Measurements from ENCODE around the gene DNAI4. TPM values are rescaled to one million over a fixed set of nuclear protein-coding genes. Genes with fewer than 3 reads are reported as not detected.
"Not testable (repeated sequence)": the region's sequence is repeated elsewhere in the genome, so short reads cannot be mapped to it uniquely, and the experiment has no call there.

The DNAI4 gene, protein sequence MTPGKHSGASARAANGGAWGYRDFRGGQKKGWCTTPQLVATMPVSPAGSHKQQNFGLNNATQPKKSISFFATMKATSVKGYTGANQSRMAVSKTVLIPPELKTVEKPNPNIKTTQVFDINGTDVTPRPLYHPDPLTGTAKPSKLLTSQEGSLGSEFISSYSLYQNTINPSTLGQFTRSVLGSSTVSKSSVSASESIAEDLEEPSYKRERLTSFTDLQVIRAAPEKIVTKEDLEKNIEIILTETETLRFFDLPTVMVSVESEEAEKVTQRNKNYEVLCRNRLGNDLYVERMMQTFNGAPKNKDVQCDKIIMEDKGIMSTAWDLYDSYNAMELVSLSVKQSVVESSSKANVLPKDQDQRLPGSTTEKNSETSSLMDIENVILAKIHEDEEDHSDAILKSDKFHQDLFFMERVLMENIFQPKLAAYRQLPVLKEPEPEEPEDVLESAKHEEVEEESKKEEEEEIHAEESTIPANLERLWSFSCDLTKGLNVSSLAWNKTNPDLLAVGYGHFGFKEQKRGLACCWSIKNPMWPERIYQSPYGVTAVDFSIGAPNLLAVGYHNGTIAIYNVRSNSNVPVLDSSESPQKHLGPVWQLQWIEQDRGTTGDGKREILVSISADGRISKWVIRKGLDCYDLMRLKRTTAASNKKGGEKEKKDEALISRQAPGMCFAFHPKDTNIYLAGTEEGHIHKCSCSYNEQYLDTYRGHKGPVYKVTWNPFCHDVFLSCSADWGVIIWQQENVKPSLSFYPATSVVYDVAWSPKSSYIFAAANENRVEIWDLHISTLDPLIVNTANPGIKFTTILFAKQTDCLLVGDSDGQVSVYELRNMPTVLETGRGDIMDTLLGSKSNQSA
- 1.4 TPM for total RNA-seq

DNA sequence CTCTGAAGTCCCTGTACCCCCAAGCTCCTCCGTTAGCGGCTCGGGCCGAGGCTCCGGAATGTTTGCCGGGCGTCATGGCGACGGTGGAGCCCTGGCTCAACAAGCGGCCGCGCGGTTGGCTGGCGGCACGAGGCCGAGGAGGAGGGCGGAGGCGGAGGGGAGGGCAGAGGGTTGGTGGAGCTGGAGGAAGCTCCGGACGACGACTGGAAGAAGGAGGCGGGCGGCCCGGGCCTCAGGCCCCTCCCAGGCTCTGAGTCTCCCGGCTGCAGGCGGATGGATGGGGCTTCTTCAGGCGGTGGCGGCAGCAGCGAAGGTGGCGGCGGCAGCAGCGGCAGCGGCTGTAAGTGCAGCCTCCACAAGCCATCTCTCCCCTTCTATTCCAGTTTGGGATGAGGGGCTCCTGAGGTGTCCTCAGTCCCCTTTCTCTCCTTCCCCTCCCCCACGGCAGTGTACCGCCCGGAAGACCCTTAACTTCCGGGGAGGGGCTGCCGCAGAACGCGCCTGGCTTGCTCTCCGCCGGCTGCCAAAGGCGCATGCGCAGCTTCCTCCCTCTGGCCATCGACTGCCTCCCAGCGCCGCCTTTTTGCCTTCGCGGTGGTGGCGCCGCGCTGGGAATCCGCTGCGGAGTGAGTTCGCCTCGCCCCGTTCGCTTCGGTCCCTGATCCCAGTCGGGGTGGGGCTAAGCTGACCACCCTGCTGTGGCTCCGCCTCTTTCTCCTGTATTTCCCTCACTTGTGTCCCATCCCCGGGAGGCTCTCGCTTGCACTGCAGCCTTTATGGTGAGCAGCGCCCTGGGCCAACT is at the start of gene DNAI4, which contains the start of gene MIER1:
Gene DNAI4, minus strand, starts transcription at position 101 of the 802 bp plus-strand sequence. Its CDS starts 25 bp downstream, at position 76.
Gene MIER1, plus strand, starts transcription at position 235 of the 802 bp plus-strand sequence. Its CDS starts 39 bp downstream, at position 274.
- DNase-seq (ENCODE audit: low spot score): peak; percentile 98
- peak; percentile 93 for ATAC-seq

DNA sequence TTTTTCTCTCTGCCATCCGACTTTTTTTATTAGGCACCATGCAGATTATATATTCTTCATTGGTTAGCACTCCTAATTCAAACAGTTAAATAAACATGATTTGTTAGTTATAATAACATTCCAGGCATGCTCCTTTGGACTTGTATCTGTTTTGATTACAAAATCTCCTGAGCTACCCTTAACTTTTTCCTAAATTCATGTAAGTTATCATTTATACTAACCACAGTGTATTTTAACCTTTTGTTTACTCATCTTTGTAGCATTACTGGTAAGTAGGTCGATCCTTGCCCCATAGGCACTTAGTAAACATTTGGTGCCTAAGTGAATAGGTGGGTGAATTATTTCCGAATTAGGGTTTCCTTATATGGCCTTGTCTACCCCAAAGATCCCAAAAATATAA is 43.9 kb upstream of the DNAI4 start:
- no peak for DNase-seq (ENCODE audit: low spot score)
- no peak for ATAC-seq

DNA sequence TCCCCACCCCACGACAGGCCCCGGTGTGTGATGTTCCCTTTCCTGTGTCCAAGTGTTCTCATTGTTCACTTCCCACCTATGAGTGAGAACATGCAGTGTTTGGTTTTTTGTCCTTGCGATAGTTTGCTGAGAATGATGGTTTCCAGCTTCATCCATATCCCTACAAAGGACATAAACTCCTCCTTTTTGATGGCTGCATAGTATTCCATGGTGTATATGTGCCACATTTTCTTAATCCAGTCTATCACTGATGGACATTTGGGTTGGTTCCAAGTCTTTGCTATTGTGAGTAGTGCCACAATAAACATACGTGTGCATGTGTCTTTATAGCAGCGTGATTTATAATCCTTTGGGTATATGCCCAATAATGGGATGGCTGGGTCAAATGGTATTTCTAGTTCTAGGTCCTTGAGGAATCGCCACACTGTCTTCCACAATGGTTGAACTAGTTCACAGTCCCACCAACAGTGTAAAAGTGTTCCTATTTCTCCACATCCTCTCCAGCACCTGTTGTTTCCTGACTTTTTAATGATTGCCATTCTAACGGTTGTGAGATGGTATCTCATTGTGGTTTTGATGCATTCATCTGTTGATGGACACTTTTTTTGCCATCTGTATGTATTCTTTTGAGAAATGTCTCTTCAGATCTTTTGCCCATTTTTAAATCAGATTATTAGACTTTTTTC is 41.7 kb upstream of the DNAI4 start:
- not testable (repeated sequence) for DNase-seq (ENCODE audit: low spot score); ATAC-seq

DNA sequence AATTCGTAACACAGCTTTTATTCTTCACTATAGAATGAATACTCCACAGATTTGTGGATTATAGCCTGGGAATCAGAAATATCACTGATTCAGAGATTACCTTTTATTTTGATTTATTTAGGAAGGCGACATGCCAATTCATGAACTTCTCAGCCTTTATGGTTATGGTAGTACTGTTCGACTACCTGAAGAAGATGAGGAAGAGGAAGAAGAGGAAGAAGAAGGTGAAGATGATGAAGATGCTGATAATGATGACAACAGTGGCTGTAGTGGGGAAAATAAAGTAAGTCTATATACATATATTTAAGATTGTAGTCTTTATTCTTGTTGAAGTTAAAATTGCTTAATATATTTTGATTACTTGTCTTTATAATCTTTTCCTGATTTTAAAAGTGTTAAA is 33.3 kb upstream of the DNAI4 start:
- ATAC-seq: no peak
- no peak for DNase-seq (ENCODE audit: low spot score)

DNA sequence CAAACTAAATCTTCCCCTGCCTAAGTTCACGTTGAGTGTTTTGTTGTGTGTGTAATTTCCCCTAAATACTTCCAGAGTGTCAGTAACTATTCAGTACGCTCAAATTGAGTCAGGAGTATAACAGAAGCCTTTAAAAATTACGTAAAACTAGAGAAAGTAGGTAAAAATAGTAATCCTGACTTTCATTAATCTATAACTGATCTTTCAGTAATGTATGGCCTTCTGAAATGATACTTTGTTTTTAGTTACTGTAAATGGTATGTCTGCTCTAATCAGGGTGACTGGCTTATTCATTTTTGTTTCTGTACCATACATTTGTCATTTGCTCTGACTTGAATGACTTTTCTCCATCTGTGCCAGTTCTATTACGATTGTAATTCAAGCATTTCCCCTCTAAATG is 29.6 kb upstream of the DNAI4 start:
- no peak for DNase-seq (ENCODE audit: low spot score)
- no peak for ATAC-seq

DNA sequence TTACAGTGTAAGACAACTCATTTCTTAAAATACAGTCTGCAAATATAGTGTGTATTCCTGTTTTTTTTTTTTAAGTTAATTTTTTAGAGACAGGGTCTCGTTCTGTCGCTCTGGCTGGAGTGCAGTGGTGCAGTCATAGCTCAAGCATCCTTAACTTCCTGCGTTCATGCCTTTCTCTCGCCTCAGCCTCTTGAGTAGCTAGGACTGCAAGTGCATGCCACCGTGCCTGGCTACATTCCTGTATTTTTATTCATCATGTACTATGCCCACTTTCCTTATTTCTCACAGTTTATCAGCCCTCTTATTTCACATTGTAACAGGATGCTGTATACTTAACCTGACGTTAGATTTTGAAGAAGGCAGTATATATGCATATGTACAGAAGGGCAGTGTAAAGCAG is 26.9 kb upstream of the DNAI4 start:
- DNase-seq (ENCODE audit: low spot score) (no peak), ATAC-seq (no peak)

DNA sequence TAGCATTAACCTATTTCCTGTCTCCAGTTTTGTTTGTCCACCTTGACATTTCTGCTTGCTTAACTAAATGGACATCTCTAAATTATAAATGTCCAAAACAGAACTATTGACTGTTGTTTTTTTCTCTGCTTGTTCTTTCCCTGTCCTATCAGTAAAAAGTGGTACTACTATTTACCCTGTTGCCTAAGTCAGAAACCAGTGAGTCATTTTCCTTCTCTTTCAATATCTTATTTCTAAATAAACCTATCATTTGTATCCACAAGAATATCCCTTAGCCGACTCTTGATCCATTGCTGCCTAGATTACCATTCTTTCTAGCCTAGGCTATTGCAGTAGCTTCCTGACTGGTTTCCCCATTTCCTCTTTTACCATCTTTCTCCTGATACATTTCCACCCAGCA is 22.6 kb upstream of the DNAI4 start:
- ATAC-seq: no peak
- no peak for DNase-seq (ENCODE audit: low spot score)

DNA sequence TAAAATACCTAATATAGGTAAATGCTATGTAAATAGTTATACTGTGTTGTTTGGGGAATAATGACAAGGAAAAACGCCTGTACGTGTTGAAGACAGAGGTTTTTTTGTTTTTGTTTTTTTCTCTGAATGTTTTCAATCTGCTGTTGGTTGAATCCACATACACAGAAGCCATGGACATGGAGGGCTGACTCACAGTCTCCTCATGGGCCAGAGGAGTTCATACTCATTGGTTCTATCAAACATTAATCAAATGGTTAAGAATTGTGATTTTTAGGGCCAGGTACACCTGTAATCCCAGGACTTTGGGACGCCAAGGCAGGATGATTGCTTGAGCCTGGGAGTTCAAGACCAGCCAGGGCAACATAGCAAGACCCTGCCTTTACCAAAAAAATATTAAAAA is 20.7 kb upstream of the DNAI4 start:
- ATAC-seq: no peak
- no peak for DNase-seq (ENCODE audit: low spot score)

DNA sequence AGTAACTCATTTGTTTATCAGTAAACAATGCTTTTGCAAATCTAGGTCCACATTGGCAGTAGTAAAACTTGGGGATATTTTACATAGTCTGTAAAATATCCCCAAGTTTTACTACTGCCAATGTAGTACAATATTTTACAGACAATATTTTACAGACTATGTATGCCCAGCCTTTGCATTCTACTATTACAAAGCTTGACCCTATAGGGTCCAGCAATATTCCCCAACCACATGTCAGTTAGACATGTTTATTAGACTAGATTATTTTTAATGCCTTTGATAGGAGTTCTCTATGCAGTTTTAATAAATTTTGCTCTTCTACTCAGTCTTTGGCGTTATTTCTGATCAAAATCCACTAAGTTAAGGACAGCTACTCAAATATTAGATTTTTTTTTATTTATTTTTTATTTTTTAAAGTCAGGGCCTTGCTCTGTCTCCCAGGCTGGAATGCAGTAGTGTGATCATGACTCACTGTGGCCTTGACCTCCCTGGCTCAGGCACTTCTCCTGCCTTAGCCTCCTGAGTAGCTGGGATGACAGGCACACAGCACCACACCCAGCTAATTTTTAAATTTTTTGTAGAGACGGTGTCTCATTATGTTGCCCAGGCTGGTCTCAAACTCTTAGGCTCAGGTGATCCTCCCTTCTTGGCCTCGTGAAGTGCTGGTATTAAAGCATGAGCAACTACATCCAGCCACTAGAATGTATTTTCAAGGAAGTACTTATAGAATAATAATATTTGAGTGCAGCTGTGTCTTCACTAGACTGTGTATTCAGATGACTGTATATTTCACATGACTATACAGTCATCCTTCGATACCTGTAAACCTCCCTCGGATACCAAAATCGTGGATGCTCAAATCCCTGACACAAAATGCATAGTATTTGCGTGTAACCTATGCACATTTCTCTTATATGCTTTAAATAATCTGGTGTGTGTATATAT is 19.9 kb upstream of the DNAI4 start:
- ATAC-seq: peak; percentile 52

DNA sequence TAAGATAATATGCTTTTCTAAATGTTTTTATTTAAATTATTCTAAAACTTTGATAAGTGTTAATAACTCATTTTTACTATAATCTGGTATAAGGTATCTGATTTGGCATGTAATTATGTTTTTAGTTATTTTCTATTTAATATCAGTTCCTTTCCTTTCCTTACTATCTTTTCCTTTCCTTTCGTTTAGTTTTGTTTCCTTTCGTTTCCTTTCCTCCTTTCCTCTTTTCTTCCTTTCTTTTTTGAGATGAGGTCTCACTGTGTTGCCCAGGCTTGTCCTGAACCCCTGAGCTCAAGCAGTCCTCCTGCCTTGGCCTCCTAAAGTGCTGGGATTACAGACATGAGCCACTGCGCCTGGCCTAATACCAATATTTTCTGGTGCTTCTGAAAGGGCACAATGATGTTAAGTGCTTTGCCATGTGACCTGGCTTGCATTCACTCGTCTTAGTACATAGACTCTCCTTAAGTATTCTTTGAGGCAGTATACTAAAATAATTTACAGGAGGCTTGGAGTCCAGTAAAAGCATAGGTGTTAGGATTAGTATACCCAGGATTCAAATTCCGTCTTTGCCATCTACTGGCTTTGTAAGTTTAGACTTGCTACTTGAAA is 18.8 kb upstream of the DNAI4 start:
- no peak for ATAC-seq
- no peak for DNase-seq (ENCODE audit: low spot score)

More for the DNA sequence above, 19.9 kb upstream of the DNAI4 start:
- DNase-seq (ENCODE audit: low spot score): no peak

DNA sequence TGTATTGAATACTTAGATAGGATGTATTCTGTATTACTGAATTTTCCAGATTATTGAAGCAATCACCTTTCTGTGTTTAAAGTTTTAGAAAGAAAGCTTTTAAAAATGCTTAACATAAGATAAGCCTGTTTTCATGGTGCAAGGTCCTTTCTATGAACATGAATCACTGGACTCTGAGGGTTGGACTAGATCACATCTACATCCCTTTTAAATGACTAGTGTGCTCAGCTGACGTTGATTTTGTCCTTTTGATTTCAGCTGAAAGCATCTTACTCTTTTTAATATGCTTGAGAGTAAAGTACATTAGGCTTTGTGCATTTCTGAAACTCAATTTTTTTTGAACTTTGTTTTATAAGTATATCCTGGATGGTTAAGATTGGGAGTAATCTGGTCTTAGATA is 16.3 kb upstream of the DNAI4 start:
- DNase-seq (ENCODE audit: low spot score) (no peak), ATAC-seq (no peak)

DNA sequence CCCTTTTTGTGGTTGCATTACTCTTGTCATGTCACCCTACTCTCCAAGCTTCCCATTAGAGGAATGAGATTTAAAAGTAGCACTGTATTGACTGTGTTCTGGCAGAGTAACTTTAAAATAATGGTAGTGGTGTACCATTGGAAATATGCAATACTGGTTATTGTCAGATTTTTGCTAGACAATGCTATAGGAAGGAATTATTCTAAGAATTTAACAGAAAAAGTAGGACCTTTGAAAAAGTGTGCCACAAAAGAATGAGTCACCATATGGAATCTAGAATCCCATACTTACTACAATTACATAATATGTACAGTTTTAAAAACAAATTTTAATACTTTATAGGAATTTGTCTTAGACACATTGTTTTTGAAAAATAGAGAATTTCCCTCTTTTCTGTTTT is 14.0 kb upstream of the DNAI4 start:
- DNase-seq (ENCODE audit: low spot score) (no peak), ATAC-seq (no peak)

DNA sequence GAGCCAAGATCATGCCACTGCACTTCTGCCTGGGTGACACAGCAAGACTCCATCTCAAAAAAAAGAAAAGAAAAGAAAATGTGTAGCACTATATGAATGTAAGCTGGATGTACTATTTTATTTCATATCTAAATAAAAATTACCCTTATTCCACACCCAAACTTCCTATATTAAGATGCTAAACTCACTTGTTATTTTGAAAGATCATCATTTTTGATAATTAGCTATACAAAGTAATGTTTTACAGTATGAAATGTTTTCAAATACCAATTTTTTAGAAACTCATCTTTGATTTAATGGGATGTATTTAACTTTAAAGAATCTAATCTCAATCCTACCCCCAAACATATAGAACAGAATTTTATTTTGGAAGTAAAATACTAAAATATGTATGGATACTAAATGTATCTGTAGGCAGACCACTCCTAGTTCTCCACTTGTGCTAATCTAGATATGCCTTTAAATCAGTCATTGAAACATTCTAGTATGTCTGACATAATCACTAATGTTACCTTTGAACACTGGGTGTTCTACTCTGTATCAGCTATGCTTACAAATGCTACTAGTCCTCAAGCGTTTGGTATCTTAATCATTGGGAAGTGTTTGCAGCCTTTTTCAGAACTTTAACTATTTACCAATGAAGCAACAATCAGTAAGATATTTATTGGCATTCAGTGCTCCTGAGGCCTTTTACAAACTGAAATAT is 13.0 kb upstream of the DNAI4 start:
- DNase-seq (ENCODE audit: low spot score) (no peak), ATAC-seq (peak; percentile 70)

DNA sequence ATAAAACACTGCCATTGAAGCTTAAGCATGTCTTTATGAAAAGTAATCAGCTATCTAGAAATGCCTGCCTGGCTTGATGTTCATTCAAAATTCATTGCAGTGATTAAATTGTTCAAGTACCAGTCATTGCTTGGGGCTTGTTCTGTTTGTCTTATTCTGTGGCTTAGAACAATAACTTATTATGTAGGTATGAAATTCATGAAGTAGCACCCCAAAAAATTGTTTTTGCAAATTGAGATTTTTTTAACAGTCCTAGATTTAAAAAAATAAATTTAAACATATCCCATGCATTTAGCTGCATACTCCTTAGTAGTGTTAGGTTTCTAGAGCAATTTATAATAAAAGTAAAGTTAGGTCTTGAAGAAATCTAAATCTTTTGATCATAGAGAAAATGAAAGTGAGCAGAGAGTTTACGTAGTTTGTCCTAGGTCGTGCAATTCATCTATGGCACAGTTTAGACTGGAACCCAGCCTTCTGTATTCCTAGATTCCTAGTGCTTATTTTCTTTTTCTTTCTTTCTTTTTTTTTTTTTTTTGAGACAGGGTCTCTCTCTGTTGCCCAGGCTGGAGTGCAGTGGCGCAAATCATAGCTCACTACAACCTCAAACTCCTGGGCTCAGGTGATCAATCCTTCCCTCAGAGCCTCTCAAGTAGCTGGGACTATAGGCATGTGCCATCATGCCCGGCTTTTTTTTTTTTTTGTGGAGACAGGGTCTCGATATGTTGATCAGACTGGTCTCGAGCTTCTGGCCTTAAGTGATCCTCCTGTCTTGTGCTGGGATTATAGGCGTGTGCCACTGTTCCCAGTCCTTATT is 9.4 kb upstream of the DNAI4 start:
- DNase-seq (ENCODE audit: low spot score) (no peak), ATAC-seq (no peak)

DNA sequence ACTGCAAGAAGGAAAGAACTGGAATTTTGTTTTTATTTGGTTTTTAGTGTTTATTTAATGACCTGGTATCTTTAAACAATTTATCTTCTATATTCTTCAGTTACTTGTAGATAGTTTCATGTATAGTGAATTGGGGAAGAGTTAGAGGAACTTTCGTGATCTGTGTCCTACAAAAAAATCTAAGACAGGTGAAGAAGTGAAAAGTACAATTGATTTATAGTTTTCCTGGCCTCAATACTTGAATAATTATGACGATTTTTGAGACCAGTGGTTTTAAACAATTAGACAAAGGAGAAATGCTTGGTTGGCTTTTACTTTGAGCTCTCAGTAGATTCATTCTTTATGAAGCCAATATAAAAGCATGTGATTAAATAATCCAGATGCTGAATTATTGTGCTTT is 7.6 kb upstream of the DNAI4 start:
- ATAC-seq (no peak), DNase-seq (ENCODE audit: low spot score) (no peak)

DNA sequence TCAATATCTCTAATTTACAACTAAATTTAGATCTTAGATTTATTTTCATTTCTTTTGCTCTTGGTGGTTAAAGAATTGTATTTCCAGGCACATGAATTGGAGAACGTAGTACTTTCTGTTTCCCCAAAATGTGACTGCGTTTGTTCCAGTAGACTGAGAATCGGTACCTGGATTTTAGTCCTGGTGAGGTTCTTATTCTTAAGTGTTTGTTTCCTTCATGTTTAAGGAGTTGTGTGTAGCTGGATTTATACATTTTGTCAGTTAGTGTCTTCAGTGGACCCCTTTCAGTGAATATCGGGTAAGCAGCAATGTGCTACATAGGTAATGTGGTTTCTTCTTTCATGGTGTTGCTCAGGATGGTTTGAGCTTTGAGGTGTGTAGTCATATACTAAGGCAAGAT is 6.9 kb upstream of the DNAI4 start:
- no peak for DNase-seq (ENCODE audit: low spot score)
- no peak for ATAC-seq

DNA sequence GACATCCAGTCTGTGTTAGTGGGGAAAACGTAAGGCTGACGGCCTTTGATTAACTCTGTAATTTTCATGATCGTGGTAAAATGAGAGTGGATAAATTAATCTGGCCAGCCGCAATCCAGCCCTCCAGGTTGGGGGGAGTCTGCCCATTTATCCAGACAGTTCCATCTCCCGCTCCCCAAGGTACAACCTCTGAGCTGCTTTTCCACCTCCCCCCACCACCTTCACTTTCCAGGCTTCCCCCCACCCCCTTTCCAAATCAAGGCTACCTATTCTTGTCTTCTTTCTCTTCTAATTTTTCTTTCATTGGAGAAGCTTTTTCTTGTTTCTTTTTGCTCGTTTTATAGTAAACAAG is 6.1 kb upstream of the DNAI4 start:
- DNase-seq (ENCODE audit: low spot score): no peak
- peak; percentile 1 for ATAC-seq
